ENCODE data around the gene CX3CR1.

The CX3CR1 gene

GRCh38 chr3:39220407-39221140 is 59.3 kb downstream of the CX3CR1 start:
- Histone ChIP-seq H3K9me2 (replicated peaks; ENCODE audit: insufficient read depth, low read length) (no peaks in the 10 kb centered on the region), H3F3A (ENCODE audit: insufficient read depth) (no peaks in the 10 kb centered on the region), H3K79me2 (ENCODE audit: insufficient read depth, low read length) (no peaks in the 10 kb centered on the region), H3K9ac (ENCODE audit: low read length) (no peak overlapping the region), H3K36me3 (ENCODE audit: low read length) (no peaks in the 10 kb centered on the region), H3K27ac (ENCODE audit: low read depth, low read length) (no peak overlapping the region), H3K4me3 (ENCODE audit: insufficient read depth, low read length, poor library complexity, severe bottlenecking) (no peak overlapping the region), H3K27me3 (ENCODE audit: low read length) (no peaks in the 10 kb centered on the region), H4K20me1 (ENCODE audit: low read depth, low read length) (no peaks in the 10 kb centered on the region), H2AFZ (ENCODE audit: low read depth, low read length, severe bottlenecking) (no peak overlapping the region), H3K9me3 (ENCODE audit: insufficient read depth, low read length) (no peaks in the 10 kb centered on the region), H3K4me2 (ENCODE audit: low read depth, low read length, poor library complexity, severe bottlenecking) (no peak overlapping the region)
- TF ChIP-seq CTCF (IDR thresholded peaks at IDR 0.05; ENCODE audit: insufficient read depth, low read length, poor library complexity, severe bottlenecking) (no peak), EZH2phosphoT487 (conservative IDR thresholded peaks at IDR 0.05; ENCODE audit: low read length) (no peak)

- Histone ChIP-seq H3K79me2 (ENCODE audit: insufficient read depth, low read length) (no peaks in the 10 kb centered on the region), H3K9me2 (replicated peaks; ENCODE audit: insufficient read depth, low read length) (no peaks in the 10 kb centered on the region), H3F3A (ENCODE audit: insufficient read depth) (no peaks in the 10 kb centered on the region), H3K36me3 (ENCODE audit: low read length) (no peaks in the 10 kb centered on the region), H3K27ac (ENCODE audit: low read depth, low read length) (no peak overlapping the region), H3K9me3 (ENCODE audit: insufficient read depth, low read length) (no peaks in the 10 kb centered on the region), H2AFZ (ENCODE audit: low read depth, low read length, severe bottlenecking) (no peak overlapping the region), H3K4me3 (ENCODE audit: insufficient read depth, low read length, poor library complexity, severe bottlenecking) (no peak overlapping the region), H3K27me3 (ENCODE audit: low read length) (no peaks in the 10 kb centered on the region), H3K9ac (ENCODE audit: low read length) (no peak overlapping the region), H3K4me2 (ENCODE audit: low read depth, low read length, poor library complexity, severe bottlenecking) (no peak overlapping the region), H4K20me1 (ENCODE audit: low read depth, low read length) (no peaks in the 10 kb centered on the region)
- TF ChIP-seq EZH2phosphoT487 (conservative IDR thresholded peaks at IDR 0.05; ENCODE audit: low read length) (no peak), CTCF (IDR thresholded peaks at IDR 0.05; ENCODE audit: insufficient read depth, low read length, poor library complexity, severe bottlenecking) (no peak)
Observed at GRCh38 chr3:39219702-39220101, 60.1 kb downstream of the CX3CR1 start.

- no peaks in the 10 kb centered on the region for H3K9me2 ChIP-seq (replicated peaks; ENCODE audit: insufficient read depth, low read length)
- TF ChIP-seq CTCF (IDR thresholded peaks at IDR 0.05; ENCODE audit: insufficient read depth, low read length, poor library complexity, severe bottlenecking), result no peak
- TF ChIP-seq EZH2phosphoT487 (conservative IDR thresholded peaks at IDR 0.05; ENCODE audit: low read length), result no peak
- no peaks in the 10 kb centered on the region for H3K27me3 ChIP-seq (ENCODE audit: low read length)
- H2AFZ ChIP-seq (ENCODE audit: low read depth, low read length, severe bottlenecking), result no peak overlapping the region
- H3K27ac ChIP-seq (ENCODE audit: low read depth, low read length), result no peak overlapping the region
- no peak overlapping the region for H3K9ac ChIP-seq (ENCODE audit: low read length)
- no peaks in the 10 kb centered on the region for H3K9me3 ChIP-seq (ENCODE audit: insufficient read depth, low read length)
- no peak overlapping the region for H3K4me3 ChIP-seq (ENCODE audit: insufficient read depth, low read length, poor library complexity, severe bottlenecking)
- H3F3A ChIP-seq (ENCODE audit: insufficient read depth), result no peaks in the 10 kb centered on the region
- no peaks in the 10 kb centered on the region for H3K36me3 ChIP-seq (ENCODE audit: low read length)
- H4K20me1 ChIP-seq (ENCODE audit: low read depth, low read length), result no peaks in the 10 kb centered on the region
- no peaks in the 10 kb centered on the region for H3K79me2 ChIP-seq (ENCODE audit: insufficient read depth, low read length)
- peak overlapping the region; percentile 30 for H3K4me2 ChIP-seq (ENCODE audit: low read depth, low read length, poor library complexity, severe bottlenecking)
Observed at GRCh38 chr3:39216176-39216790, 63.6 kb downstream of the CX3CR1 start.

Measured in SU-DHL-6 (cell line).